ENCODE results near the gene KCNJ6. TPM values are rescaled to one million over a fixed set of nuclear protein-coding genes. Genes with fewer than 3 reads are reported as not detected.

Gene KCNJ6
- total RNA-seq, 1 donor from 2014 or later: 0.75 TPM

- H3K4me1 Mint-ChIP-seq: peaks cover 5% of the 10 kb centered on the region
- no peak for TF ChIP-seq CTCF (conservative IDR thresholded peaks at IDR 0.05)
- H3K4me3 Mint-ChIP-seq: no peak overlapping the region
- H3K9me3 Mint-ChIP-seq: no peaks in the 10 kb centered on the region
- no peaks in the 10 kb centered on the region for H3K36me3 Mint-ChIP-seq (ENCODE audit: low read depth)
- H3K27me3 Mint-ChIP-seq (ENCODE audit: low read depth): no peaks in the 10 kb centered on the region
- DNase-seq (ENCODE audit: low read depth, low spot score): no peak
- H3K27ac Mint-ChIP-seq (ENCODE audit: unreplicated experiment): no peak overlapping the region
Measured at GRCh38 chr21:37769656-37770055, 146.6 kb downstream of the KCNJ6 start.

GRCh38 chr21:37767984-37768383 is 148.3 kb downstream of the KCNJ6 start:
- H3K27ac Mint-ChIP-seq (ENCODE audit: unreplicated experiment): no peak overlapping the region
- H3K36me3 Mint-ChIP-seq (ENCODE audit: low read depth): peaks cover 2% of the 10 kb centered on the region
- no peak for DNase-seq (ENCODE audit: low read depth, low spot score)
- no peaks in the 10 kb centered on the region for H3K27me3 Mint-ChIP-seq (ENCODE audit: low read depth)
- TF ChIP-seq CTCF (conservative IDR thresholded peaks at IDR 0.05): no peak
- peaks cover 5% of the 10 kb centered on the region for H3K4me1 Mint-ChIP-seq
- H3K4me3 Mint-ChIP-seq: no peak overlapping the region
- H3K9me3 Mint-ChIP-seq: no peaks in the 10 kb centered on the region

GRCh38 chr21:37766129-37766528 is 150.1 kb downstream of the KCNJ6 start:
- H3K27ac Mint-ChIP-seq (ENCODE audit: unreplicated experiment): no peak overlapping the region
- peaks cover 5% of the 10 kb centered on the region for H3K4me1 Mint-ChIP-seq
- DNase-seq (ENCODE audit: low read depth, low spot score): no peak
- H3K4me3 Mint-ChIP-seq: no peak overlapping the region
- peaks cover 2% of the 10 kb centered on the region for H3K36me3 Mint-ChIP-seq (ENCODE audit: low read depth)
- no peaks in the 10 kb centered on the region for H3K9me3 Mint-ChIP-seq
- no peak for TF ChIP-seq CTCF (conservative IDR thresholded peaks at IDR 0.05)
- no peaks in the 10 kb centered on the region for H3K27me3 Mint-ChIP-seq (ENCODE audit: low read depth)

GRCh38 chr21:37765221-37765900 is 150.9 kb downstream of the KCNJ6 start:
- TF ChIP-seq CTCF (conservative IDR thresholded peaks at IDR 0.05): no peak
- Mint-ChIP-seq H3K4me3 (no peak overlapping the region), H3K9me3 (no peaks in the 10 kb centered on the region), H3K4me1 (peaks cover 5% of the 10 kb centered on the region), H3K36me3 (ENCODE audit: low read depth) (peaks cover 2% of the 10 kb centered on the region), H3K27ac (ENCODE audit: unreplicated experiment) (no peak overlapping the region), H3K27me3 (ENCODE audit: low read depth) (no peaks in the 10 kb centered on the region)
- DNase-seq (ENCODE audit: low read depth, low spot score): no peak

GRCh38 chr21:37764691-37765090 is 151.6 kb downstream of the KCNJ6 start:
- Mint-ChIP-seq H3K27me3 (ENCODE audit: low read depth) (no peaks in the 10 kb centered on the region), H3K4me3 (no peak overlapping the region), H3K9me3 (no peaks in the 10 kb centered on the region), H3K27ac (ENCODE audit: unreplicated experiment) (no peak overlapping the region), H3K4me1 (peaks cover 5% of the 10 kb centered on the region), H3K36me3 (ENCODE audit: low read depth) (peaks cover 2% of the 10 kb centered on the region)
- TF ChIP-seq CTCF (conservative IDR thresholded peaks at IDR 0.05): no peak
- no peak for DNase-seq (ENCODE audit: low read depth, low spot score)

All from neural crest cell (in vitro differentiated cells).